Left ventricle myocardium superior (tissue), 1 donor: ENCODE results near the gene BZW2. TPM values are rescaled to one million over a fixed set of nuclear protein-coding genes. Genes with fewer than 3 reads are reported as not detected.

Experiments used
- ATAC-seq: fragments of 200-7000 bp; cut with Tn5 transposase; one replicate; pipeline ENCODE4 v1.9.1; 2020; ENCODE audit warnings: mild to moderate bottlenecking, moderate library complexity
- DNase-seq: peaks from one replicate; pipeline ENCODE4 v3.0.0-alpha.2; 2020
- intact Hi-C: fragments of 100-400 bp; cut with micrococcal nuclease; formaldehyde crosslinking; loops from one replicate; pipeline ENCODE4 v1.11.0; 2022
- total RNA-seq: library from RNA; stranded (reverse); fragmentation: NEBNext Ultra II Directional; extraction: Animal tissue kit (Norgen Biotek cat#: 25700); gene quantifications from one replicate; pipeline ENCODE4 v1.2.1, GENCODE V29; 2021
- donor health status: DM: no; HTN: yes; CAD: no; lungs with severe emphysema.

The BZW2 gene
- total RNA-seq, 1 donor from 2014 or later, result 377 TPM

DNA sequence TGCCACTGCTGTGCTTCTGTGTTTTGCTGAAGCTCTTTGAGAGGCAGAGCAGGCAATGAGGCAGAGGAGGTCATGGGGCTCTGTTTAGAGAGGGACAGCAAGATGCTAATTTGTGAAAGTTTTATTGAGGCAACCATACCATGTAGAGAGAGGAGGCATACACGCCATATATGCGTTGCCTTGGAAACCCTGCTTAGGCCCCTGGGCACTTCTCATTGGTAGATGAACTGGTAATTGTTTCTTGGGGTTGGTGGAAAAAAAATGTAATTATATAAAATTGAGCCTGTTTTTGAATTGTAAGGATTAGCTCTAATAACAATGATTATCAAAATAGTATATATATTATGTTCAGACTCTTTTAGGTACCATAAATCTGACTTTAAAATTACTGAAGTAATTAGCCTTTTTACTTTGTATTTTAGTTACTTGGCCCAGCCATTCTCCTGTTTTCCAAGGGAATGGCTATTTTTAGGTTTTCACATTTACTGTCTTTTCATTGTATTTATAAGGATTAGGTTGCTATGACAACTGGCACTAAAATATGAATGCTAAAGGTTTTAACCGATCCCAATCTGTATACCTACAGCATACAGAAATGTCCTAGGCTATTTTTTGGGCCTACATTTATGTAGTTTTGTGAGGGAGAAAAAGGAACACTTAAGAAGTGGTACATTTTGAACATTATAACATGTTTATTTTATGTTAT, 52.4 kb downstream of the BZW2 start:
- intact Hi-C loops, result loop anchor here (5.0 kb wide), 1 partner anchor 219 kb away; no protein-coding TSS in a partner anchor
- DNase-seq (no peak), ATAC-seq (no peak)

GRCh38 chr7:16702441-16702840, 56.5 kb downstream of the BZW2 start:
- intact Hi-C loops, result no loop called here
- DNase-seq (no peak), ATAC-seq (no peak)

- DNase-seq (no peak), ATAC-seq (no peak)
- intact Hi-C loops, result no loop called here
These were observed 62.5 kb downstream of the BZW2 start for GRCh38 chr7:16708511-16708910.

- intact Hi-C loops, result no loop called here
- DNase-seq, result no peak
- peak; percentile 70 for ATAC-seq
These were observed 63.0 kb downstream of the BZW2 start for GRCh38 chr7:16708980-16709379.

DNA sequence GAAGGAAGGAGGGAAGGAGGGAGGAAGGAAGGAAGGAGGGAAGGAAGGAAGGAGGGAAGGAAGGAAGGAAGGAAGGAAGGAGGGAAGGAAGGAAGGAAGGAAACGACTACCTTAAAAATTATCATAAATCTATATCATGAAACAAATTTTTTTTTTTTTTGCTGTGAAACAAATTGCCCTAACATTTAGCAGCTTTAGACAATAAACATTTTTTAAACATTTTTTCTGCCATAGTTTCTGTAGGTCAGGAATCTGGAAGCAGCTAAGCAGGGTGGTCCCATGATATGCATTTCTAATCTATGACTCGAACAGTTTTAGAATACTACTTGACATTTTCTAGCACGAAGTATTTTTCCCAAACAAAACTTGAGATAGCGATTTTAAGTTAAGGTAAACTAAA, 64.7 kb downstream of the BZW2 start:
- intact Hi-C loops, result no loop called here
- ATAC-seq (no peak), DNase-seq (no peak)

DNA sequence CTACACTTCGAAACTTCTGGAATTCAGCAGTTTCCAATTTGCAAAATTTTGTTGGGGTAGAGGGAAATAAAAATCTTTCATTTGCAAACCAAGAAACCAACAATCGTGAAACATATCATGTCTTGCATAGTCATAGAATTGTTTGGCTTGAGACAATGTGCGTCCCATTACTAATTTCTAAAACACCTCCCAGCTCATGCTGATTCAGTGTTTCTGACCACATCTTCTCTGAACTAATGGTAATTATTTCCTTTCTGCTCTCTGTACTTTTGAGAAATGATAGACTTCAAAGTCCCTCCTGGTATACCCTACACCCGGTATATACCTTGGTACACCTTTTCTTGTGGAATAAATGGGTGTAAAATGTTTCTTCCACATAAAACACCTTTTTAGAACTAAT, 65.7 kb downstream of the BZW2 start:
- no peak for DNase-seq
- no peak for ATAC-seq
- intact Hi-C loops, result no loop called here

GRCh38 chr7:16712916-16713315, 66.9 kb downstream of the BZW2 start:
- intact Hi-C loops, result no loop called here
- ATAC-seq, result no peak
- DNase-seq, result no peak

DNA sequence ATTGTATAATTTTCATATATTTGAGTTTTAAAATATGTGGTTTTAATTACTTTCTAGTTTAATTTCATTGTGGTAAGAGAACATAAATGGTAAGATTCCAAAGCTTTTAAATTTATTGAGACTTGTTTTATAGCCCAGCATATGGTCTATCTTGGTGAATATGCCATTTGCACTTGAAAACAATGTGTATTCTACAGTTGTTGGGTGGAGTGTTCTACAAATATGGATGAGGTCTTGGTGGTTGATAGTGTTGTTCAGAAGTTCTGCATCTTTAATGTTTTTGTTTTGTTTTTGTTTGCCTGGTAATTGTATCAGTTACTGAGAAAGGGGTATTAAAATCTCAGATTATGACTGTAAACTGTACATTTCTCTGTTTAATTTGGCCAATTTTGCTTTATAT, 69.9 kb downstream of the BZW2 start:
- ATAC-seq (no peak), DNase-seq (no peak)
- intact Hi-C loops, result no loop called here

- DNase-seq, result no peak
- intact Hi-C loops, result no loop called here
- no peak for ATAC-seq
These were observed 72.2 kb downstream of the BZW2 start for GRCh38 chr7:16718111-16718656.

GRCh38 chr7:16719699-16720098, 73.7 kb downstream of the BZW2 start:
- DNase-seq (no peak), ATAC-seq (no peak)
- intact Hi-C loops, result no loop called here

- intact Hi-C loops, result no loop called here
- DNase-seq (no peak), ATAC-seq (no peak)
These were observed 75.6 kb downstream of the BZW2 start for GRCh38 chr7:16721541-16721940.

- ATAC-seq, result no peak
- intact Hi-C loops, result no loop called here
- DNase-seq, result no peak
These were observed 78.4 kb downstream of the BZW2 start for GRCh38 chr7:16724344-16724743.

- no peak for ATAC-seq
- intact Hi-C loops, result no loop called here
- DNase-seq, result no peak
These were observed 80.2 kb downstream of the BZW2 start for GRCh38 chr7:16726189-16726588.

GRCh38 chr7:16727736-16728135, 81.8 kb downstream of the BZW2 start:
- intact Hi-C loops, result no loop called here
- DNase-seq, result no peak
- no peak for ATAC-seq

GRCh38 chr7:16728811-16729210, 82.8 kb downstream of the BZW2 start:
- intact Hi-C loops, result no loop called here
- no peak for DNase-seq
- no peak for ATAC-seq

DNA sequence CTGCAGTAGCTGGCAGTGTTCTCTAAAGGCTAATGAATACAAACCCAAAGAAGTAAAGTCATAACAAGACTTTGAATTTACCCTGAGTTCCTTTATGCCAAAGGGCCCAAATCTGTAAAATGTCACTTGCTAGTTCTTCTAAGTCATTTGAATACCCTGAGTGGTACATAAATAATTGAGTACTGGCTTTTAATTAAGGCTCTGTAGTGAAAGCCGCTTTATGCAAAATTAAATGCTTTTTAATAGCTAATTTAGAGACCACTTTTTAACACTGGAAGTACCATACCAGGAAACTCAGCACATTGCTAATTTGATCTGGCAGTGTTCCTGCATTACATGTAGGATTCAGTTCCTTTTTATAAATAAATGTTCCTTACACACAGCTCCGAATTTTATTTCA, 83.6 kb downstream of the BZW2 start:
- ATAC-seq (no peak), DNase-seq (no peak)
- intact Hi-C loops, result no loop called here

GRCh38 chr7:16730937-16731336, 85.0 kb downstream of the BZW2 start:
- intact Hi-C loops, result no loop called here
- ATAC-seq, result no peak

GRCh38 chr7:16732828-16733227, 86.8 kb downstream of the BZW2 start:
- ATAC-seq, result no peak
- intact Hi-C loops, result no loop called here
- DNase-seq, result no peak

More at GRCh38 chr7:16730937-16731336, 85.0 kb downstream of the BZW2 start:
- DNase-seq, result no peak

DNA sequence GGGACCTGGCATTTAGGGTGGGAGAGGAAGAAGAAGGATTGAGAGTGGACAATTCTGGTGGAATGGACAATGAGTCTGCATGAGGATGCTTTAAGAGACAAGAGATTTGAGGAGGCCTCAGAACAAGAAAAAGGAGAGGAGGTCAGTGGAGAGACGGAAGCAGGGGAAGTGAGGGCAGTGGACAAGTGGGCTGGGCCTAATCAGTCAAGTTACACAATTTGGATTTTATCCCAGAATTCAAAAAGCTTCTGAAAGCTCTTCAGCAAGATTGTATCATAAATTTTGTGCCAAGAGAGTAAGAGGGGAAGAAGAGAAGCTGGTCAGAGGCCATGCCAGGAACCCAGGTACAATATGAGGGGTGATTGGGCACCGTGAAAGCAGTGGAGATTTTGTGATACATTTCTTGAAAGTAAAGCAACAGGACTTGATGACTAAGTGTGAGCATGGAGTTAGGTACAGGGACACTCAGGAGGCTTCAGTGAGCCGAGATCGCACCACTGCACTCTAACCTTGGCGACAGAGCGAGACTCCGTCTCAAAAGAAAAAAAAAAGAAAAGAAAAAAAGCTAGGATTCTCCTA, 88.3 kb downstream of the BZW2 start:
- intact Hi-C loops, result no loop called here
- ATAC-seq (no peak), DNase-seq (no peak)

DNA sequence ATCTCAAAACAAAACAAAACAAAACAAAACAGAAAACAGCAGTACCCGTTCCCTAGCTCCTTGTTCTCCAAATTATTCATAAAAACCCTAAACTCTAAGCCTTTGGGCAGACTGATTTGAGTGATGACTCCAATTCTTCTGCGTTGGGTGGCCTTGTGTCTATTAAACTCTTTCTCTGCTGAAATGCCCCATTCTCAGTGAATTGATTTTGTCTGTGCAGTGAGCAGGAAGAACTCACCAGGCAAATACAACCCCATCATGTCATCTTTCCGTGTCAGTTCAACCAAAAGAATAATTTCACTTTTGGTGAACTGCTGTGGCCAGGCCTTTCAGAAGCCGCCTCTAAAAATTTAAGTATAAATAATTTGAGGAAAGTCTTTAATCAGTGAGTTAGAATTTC, 89.0 kb downstream of the BZW2 start:
- DNase-seq (no peak), ATAC-seq (no peak)
- intact Hi-C loops, result no loop called here
